ENCODE results near the gene MGST3. TPM values are rescaled to one million over a fixed set of nuclear protein-coding genes. Genes with fewer than 3 reads are reported as not detected.

MGST3 gene
- total and polyA plus RNA-seq, 7 experiments from 2014 or later, result 21.4 to 119 (median 54.9) TPM

DNA sequence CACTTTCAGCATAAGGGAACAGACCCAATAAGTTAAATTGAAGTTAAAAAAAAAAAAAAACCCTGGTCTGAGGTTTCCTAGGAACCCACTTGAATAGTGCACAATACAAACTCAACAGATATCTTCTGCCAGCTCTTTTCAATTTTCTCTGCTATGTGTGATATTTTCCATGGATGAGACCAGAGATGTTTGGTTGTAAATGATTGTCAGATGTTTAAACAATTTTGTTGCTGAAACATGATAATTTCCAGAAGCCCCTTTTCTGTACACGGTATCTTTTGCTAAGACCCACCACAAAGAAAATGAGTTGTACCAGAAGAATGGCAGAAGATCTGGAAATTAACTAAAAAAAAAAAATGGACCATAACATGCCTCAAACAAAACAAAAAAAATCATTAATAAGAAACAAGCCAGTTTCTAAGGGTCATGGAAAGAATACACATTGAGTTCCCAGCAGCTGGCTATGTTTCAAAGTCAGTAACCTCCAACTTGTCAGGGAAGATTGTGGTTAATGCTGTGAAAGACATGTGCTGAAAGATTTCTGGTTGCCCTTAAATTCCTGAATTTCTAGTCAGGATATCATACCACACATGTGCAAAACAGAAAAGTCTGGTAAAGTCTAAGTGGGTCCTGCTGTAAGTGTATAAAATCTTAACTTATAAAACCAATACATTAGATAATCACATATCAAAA, 35.6 kb upstream of the MGST3 start:
- Mint-ChIP-seq H3K4me3 (no peak overlapping the region), H3K4me1 (peaks cover 22 to 26% (median 24%) of the 10 kb centered on the region in 7 donors), H3K27ac (no peak overlapping the region), H3K36me3 (no peaks in the 10 kb centered on the region), H3K27me3 (peaks cover 30 to 65% (median 60%) of the 10 kb centered on the region in 5 donors), H3K9me3 (peaks cover 0 to 1% (median 0%) of the 10 kb centered on the region in 11 donors)
- DNase-seq, result no peak
- ChIA-PET CTCF (interaction anchor here (0.7 to 11.0 kb wide), 3 partner anchors 144 to 202 kb away, joined by 3 to 127 read pairs (median 3); no protein-coding TSS in a partner anchor), POLR2A (no interaction called here)
- H3K36me3 ChIP-seq (ENCODE audit: control insufficient read depth in 2 of 3, insufficient read depth in 3 of 3, low read length in 3 of 3), result no peaks in the 10 kb centered on the region
- H3K27me3 ChIP-seq (ENCODE audit: control insufficient read depth in 2 of 2, insufficient read depth in 2 of 2, low read length in 2 of 2), result peaks cover 6 to 16% of the 10 kb centered on the region in 2 donors
- no peak overlapping the region for H3K4me3 ChIP-seq (ENCODE audit: low read length)
- no peaks in the 10 kb centered on the region for H3K9me3 ChIP-seq (ENCODE audit: control insufficient read depth in 2 of 3, low read length in 3 of 3)
- H3K27ac ChIP-seq (ENCODE audit: low read depth, low read length), result no peak overlapping the region
- H3K4me1 ChIP-seq (ENCODE audit: control insufficient read depth in 2 of 2, insufficient read depth in 2 of 2, low read length in 2 of 2), result peaks cover 12 to 15% of the 10 kb centered on the region in 2 donors
- ATAC-seq, result no peak
- intact Hi-C loops (cut with micrococcal nuclease), result loop anchor here in 1 of 2 donors (5.0 to 10.0 kb wide), 3 partner anchors 232 to 889 kb away; partner anchors contain the start of genes FAM78B and UCK2

DNA sequence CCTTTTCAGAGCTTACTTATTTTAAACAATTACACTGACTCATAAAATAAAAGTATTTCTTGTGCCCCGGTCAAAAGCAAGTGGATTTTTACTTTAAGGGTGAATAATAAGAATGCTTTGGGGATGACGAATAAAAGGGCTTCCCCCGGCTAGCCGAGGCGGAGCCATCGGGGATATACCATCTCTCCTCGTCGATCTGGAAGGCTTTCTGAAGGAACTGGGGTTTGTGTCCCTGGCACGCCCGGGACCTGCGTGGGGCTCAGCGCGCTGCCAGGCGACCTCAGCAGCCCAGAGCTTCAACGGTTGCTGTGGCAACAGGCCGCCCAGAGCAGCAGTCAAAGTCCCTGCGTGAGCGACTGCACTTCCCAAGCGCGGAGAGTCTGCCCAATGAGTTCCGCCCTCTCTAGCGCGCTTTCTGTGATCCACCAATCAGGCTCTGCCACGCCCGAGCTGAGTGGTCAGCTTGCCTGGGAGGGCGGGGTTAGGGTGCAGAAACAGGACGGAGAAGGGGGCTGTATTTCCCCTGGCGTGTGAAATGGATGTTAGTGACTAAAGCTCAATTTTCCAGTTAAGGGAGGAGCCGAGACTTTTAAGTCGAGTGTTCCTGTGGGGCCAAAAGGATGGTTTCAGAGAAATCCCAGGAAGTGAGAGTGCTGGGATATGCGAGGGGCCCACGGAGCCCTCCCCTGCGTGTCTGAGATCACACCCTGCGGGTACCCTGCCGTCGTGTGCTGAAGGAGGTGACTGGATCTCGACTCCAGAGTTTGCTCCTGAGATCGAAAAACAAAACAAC, 33.0 kb upstream of the MGST3 start:
- H3K36me3 Mint-ChIP-seq, result no peaks in the 10 kb centered on the region
- intact Hi-C loops (cut with micrococcal nuclease), result loop anchor here in 1 of 2 donors (1.0 to 10.0 kb wide), 6 partner anchors 100 to 887 kb away; partner anchors contain the start of genes ALDH9A1, FAM78B, TMCO1 and UCK2
- H3K9me3 ChIP-seq (ENCODE audit: control insufficient read depth in 2 of 3, low read length in 3 of 3), result no peaks in the 10 kb centered on the region
- H3K4me3 ChIP-seq (ENCODE audit: low read length), result peak overlapping the region; percentile 70
- H3K9me3 Mint-ChIP-seq, result no peaks in the 10 kb centered on the region
- peak overlapping the region; percentile 86 to 95 (median 92) for H3K4me3 Mint-ChIP-seq
- peaks cover 21 to 28% (median 26%) of the 10 kb centered on the region in 7 donors for H3K4me1 Mint-ChIP-seq
- peaks cover 6 to 16% of the 10 kb centered on the region in 2 donors for H3K27me3 ChIP-seq (ENCODE audit: control insufficient read depth in 2 of 2, insufficient read depth in 2 of 2, low read length in 2 of 2)
- peak overlapping the region in 8 of 9 donors; percentile 28 to 94 (median 85) for H3K27ac Mint-ChIP-seq
- ATAC-seq (peak; percentile 98), DNase-seq (peak; percentile 71 to 93 (median 79))
- no peaks in the 10 kb centered on the region for H3K36me3 ChIP-seq (ENCODE audit: control insufficient read depth in 2 of 3, insufficient read depth in 3 of 3, low read length in 3 of 3)
- ChIA-PET POLR2A (interaction anchor here (0.9 to 1.0 kb wide), 2 partner anchors 33 to 34 kb away, joined by 3 to 4 read pairs; partner anchors contain the start of gene MGST3), CTCF (interaction anchor here (0.6 to 11.0 kb wide), 4 partner anchors 167 to 316 kb away, joined by 3 to 127 read pairs (median 36); no protein-coding TSS in a partner anchor)
- peaks cover 24 to 55% (median 47%) of the 10 kb centered on the region in 5 donors for H3K27me3 Mint-ChIP-seq
- H3K4me1 ChIP-seq (ENCODE audit: control insufficient read depth in 2 of 2, insufficient read depth in 2 of 2, low read length in 2 of 2), result peaks cover 11 to 12% of the 10 kb centered on the region in 2 donors
- H3K27ac ChIP-seq (ENCODE audit: low read depth, low read length), result peak overlapping the region; percentile 31

GRCh38 chr1:165598676-165599059, 32.4 kb upstream of the MGST3 start:
- Mint-ChIP-seq H3K4me3 (peak overlapping the region; percentile 86 to 95 (median 92)), H3K4me1 (peaks cover 20 to 27% (median 25%) of the 10 kb centered on the region in 7 donors), H3K27me3 (peaks cover 18 to 49% (median 42%) of the 10 kb centered on the region in 5 donors), H3K9me3 (no peaks in the 10 kb centered on the region), H3K27ac (peak overlapping the region in 5 of 9 donors; percentile 25 to 94 (median 82)), H3K36me3 (no peaks in the 10 kb centered on the region)
- Histone ChIP-seq H3K4me1 (ENCODE audit: control insufficient read depth in 2 of 2, insufficient read depth in 2 of 2, low read length in 2 of 2) (peaks cover 11 to 12% of the 10 kb centered on the region in 2 donors), H3K36me3 (ENCODE audit: control insufficient read depth in 2 of 3, insufficient read depth in 3 of 3, low read length in 3 of 3) (no peaks in the 10 kb centered on the region), H3K4me3 (ENCODE audit: low read length) (peak overlapping the region; percentile 70), H3K27me3 (ENCODE audit: control insufficient read depth in 2 of 2, insufficient read depth in 2 of 2, low read length in 2 of 2) (peaks cover under 1 to 10% of the 10 kb centered on the region in 2 donors), H3K9me3 (ENCODE audit: control insufficient read depth in 2 of 3, low read length in 3 of 3) (no peaks in the 10 kb centered on the region), H3K27ac (ENCODE audit: low read depth, low read length) (peak overlapping the region; percentile 31)
- intact Hi-C loops (cut with micrococcal nuclease), result loop anchor here in 1 of 2 donors (1.0 to 10.0 kb wide), 6 partner anchors 100 to 886 kb away; partner anchors contain the start of genes ALDH9A1, FAM78B, TMCO1 and UCK2
- ChIA-PET CTCF (interaction anchor here (0.6 to 11.0 kb wide), 5 partner anchors 30 to 315 kb away, joined by 3 to 127 read pairs (median 3); no protein-coding TSS in a partner anchor), POLR2A (interaction anchor here (0.8 to 1.0 kb wide), 2 partner anchors 10 to 34 kb away, joined by 4 read pairs; no protein-coding TSS in a partner anchor)
- ATAC-seq, result no peak
- DNase-seq, result no peak

DNA sequence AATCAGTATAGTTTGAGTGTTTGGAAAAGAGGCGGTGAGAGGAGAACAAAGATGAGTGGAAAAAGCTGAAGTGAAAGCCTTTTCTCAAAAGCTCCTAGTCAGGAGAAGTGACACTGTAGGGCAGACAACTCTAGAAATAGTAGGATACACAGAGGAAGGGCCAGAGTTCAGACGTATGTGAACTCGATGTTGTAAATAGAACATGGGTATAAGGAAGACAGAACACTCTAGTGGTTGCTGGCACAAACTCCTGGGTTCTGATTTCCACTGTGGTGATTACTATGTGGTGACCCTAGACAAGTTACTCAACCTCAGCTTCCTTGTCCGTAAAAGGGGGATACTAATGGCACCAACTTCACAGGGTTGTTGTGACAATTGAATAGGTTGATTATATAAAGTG, 30.2 kb upstream of the MGST3 start:
- peaks cover 7 to 33% (median 22%) of the 10 kb centered on the region in 5 donors for H3K27me3 Mint-ChIP-seq
- ATAC-seq, result no peak

DNA sequence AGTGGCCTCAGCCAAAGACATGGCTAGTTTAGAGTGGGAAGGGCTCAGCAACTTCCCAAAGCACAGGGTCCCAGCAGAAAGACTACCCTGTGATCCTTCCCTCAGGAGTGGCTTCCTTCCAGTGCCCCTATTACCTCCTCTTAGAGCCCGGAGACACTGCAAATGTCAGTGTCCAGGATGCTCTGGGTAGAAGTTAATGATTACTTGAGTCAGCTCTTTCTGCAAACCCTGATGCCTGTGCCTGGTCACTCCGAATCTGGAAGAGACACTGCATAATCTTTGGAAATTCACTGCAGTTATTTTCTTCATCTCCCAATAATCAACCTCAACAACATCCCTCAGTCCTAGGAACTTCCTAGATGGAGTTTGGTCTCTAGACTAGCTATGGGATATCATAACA, 27.2 kb upstream of the MGST3 start:
- Histone ChIP-seq H3K4me1 (ENCODE audit: control insufficient read depth in 2 of 2, insufficient read depth in 2 of 2, low read length in 2 of 2) (peaks cover 0 to under 1% of the 10 kb centered on the region in 2 donors), H3K27ac (ENCODE audit: low read depth, low read length) (no peak overlapping the region), H3K4me3 (ENCODE audit: low read length) (no peak overlapping the region), H3K27me3 (ENCODE audit: control insufficient read depth in 2 of 2, insufficient read depth in 2 of 2, low read length in 2 of 2) (no peaks in the 10 kb centered on the region), H3K9me3 (ENCODE audit: control insufficient read depth in 2 of 3, low read length in 3 of 3) (no peaks in the 10 kb centered on the region), H3K36me3 (ENCODE audit: control insufficient read depth in 2 of 3, insufficient read depth in 3 of 3, low read length in 3 of 3) (no peaks in the 10 kb centered on the region)
- Mint-ChIP-seq H3K36me3 (no peaks in the 10 kb centered on the region), H3K4me3 (no peak overlapping the region), H3K27ac (no peak overlapping the region), H3K4me1 (peaks cover 0 to 10% (median 9%) of the 10 kb centered on the region in 7 donors), H3K27me3 (peaks cover 0 to 18% (median 9%) of the 10 kb centered on the region in 5 donors), H3K9me3 (no peaks in the 10 kb centered on the region)
- intact Hi-C loops (cut with micrococcal nuclease), result loop anchor here in 1 of 2 donors (5.0 kb wide), 1 partner anchor 873 kb away; no protein-coding TSS in a partner anchor
- ChIA-PET CTCF (interaction anchor here (0.7 kb wide), 2 partner anchors 108 to 312 kb away, joined by 3 read pairs; no protein-coding TSS in a partner anchor), POLR2A (no interaction called here)
- DNase-seq, result no peak
- ATAC-seq, result no peak

More for the DNA sequence above, 30.2 kb upstream of the MGST3 start:
- Mint-ChIP-seq H3K36me3 (no peaks in the 10 kb centered on the region), H3K27ac (no peak overlapping the region), H3K4me1 (peaks cover 20 to 27% (median 25%) of the 10 kb centered on the region in 7 donors), H3K9me3 (no peaks in the 10 kb centered on the region), H3K4me3 (no peak overlapping the region)
- POLR2A ChIA-PET, result interaction anchor here (0.9 to 2.4 kb wide), 2 partner anchors 31 to 168 kb away, joined by 3 to 8 read pairs; partner anchors contain the start of gene MGST3
- Histone ChIP-seq H3K36me3 (ENCODE audit: control insufficient read depth in 2 of 3, insufficient read depth in 3 of 3, low read length in 3 of 3) (no peaks in the 10 kb centered on the region), H3K9me3 (ENCODE audit: control insufficient read depth in 2 of 3, low read length in 3 of 3) (no peaks in the 10 kb centered on the region), H3K4me3 (ENCODE audit: low read length) (no peak overlapping the region), H3K27ac (ENCODE audit: low read depth, low read length) (no peak overlapping the region), H3K27me3 (ENCODE audit: control insufficient read depth in 2 of 2, insufficient read depth in 2 of 2, low read length in 2 of 2) (no peaks in the 10 kb centered on the region), H3K4me1 (ENCODE audit: control insufficient read depth in 2 of 2, insufficient read depth in 2 of 2, low read length in 2 of 2) (peaks cover 11 to 12% of the 10 kb centered on the region in 2 donors)
- no peak for DNase-seq
- intact Hi-C loops (cut with micrococcal nuclease), result loop anchor here (1.0 to 5.0 kb wide), 8 partner anchors 30 to 877 kb away; partner anchors contain the start of genes MGST3 (in 1 of the 2) and TMCO1 (in 1 of the 2)
- CTCF ChIA-PET, result interaction anchor here (0.6 to 11.0 kb wide), 6 partner anchors 8 to 328 kb away, joined by 3 to 127 read pairs (median 4); no protein-coding TSS in a partner anchor

DNA sequence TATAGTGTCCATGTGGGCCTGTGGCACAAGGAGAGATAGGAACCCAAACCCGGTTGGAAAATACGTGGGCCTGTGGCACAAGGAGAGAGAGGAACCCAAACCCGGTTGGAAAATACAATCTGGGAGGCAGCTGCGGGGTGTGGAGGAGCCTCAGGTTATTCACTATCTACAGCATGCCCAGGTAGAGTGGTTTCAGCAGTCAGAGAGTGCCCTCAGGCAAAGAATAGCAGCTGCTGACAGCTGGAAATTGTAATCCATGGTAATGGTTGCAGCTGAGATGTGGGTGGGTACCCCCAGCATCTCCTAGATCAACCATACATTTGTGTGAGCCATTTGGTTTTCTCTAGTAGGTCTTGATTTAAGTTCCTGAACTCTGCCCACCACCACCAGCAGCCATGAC, 25.8 kb upstream of the MGST3 start:
- Mint-ChIP-seq H3K36me3 (no peaks in the 10 kb centered on the region), H3K27ac (no peak overlapping the region), H3K9me3 (no peaks in the 10 kb centered on the region), H3K27me3 (peaks cover 0 to 17% (median 7%) of the 10 kb centered on the region in 5 donors), H3K4me1 (peaks cover 0 to 10% (median 8%) of the 10 kb centered on the region in 7 donors), H3K4me3 (no peak overlapping the region)
- Histone ChIP-seq H3K4me3 (ENCODE audit: low read length) (no peak overlapping the region), H3K27me3 (ENCODE audit: control insufficient read depth in 2 of 2, insufficient read depth in 2 of 2, low read length in 2 of 2) (no peaks in the 10 kb centered on the region), H3K4me1 (ENCODE audit: control insufficient read depth in 2 of 2, insufficient read depth in 2 of 2, low read length in 2 of 2) (no peaks in the 10 kb centered on the region), H3K27ac (ENCODE audit: low read depth, low read length) (no peak overlapping the region), H3K9me3 (ENCODE audit: control insufficient read depth in 2 of 3, low read length in 3 of 3) (no peaks in the 10 kb centered on the region), H3K36me3 (ENCODE audit: control insufficient read depth in 2 of 3, insufficient read depth in 3 of 3, low read length in 3 of 3) (no peaks in the 10 kb centered on the region)
- DNase-seq (no peak), ATAC-seq (no peak)
- intact Hi-C loops (cut with micrococcal nuclease), result no loop called here
- ChIA-PET POLR2A (interaction anchor here (0.8 kb wide), 1 partner anchor 165 kb away, joined by 3 read pairs; no protein-coding TSS in a partner anchor), CTCF (interaction anchor here (0.5 to 1.3 kb wide), 4 partner anchors 117 to 308 kb away, joined by 3 read pairs; no protein-coding TSS in a partner anchor)
